Renal pelvis (tissue), 4 donors: Measurements from ENCODE around the gene SEMA3C. TPM values are rescaled to one million over a fixed set of nuclear protein-coding genes. Genes with fewer than 3 reads are reported as not detected.
A peak's percentile ranks its signal among the peaks of the same experiment; 100 is the strongest.

ENCODE experiments used
- DNase-seq: peaks from one replicate; pipeline ENCODE4 v3.0.0-alpha.2; 2013
- polyA plus RNA-seq, 3 donors: library from polyadenylated mRNA; unstranded; fragments of 120-200 nt; gene quantifications; one replicate each; pipeline ENCODE4 v1.2.1, GENCODE V29; 2013; ENCODE audit not compliant: insufficient read length in 3 of 3

Gene SEMA3C
- polyA plus RNA-seq, 3 donors: 24.9 to 27.8 (median 25.6) TPM

DNA sequence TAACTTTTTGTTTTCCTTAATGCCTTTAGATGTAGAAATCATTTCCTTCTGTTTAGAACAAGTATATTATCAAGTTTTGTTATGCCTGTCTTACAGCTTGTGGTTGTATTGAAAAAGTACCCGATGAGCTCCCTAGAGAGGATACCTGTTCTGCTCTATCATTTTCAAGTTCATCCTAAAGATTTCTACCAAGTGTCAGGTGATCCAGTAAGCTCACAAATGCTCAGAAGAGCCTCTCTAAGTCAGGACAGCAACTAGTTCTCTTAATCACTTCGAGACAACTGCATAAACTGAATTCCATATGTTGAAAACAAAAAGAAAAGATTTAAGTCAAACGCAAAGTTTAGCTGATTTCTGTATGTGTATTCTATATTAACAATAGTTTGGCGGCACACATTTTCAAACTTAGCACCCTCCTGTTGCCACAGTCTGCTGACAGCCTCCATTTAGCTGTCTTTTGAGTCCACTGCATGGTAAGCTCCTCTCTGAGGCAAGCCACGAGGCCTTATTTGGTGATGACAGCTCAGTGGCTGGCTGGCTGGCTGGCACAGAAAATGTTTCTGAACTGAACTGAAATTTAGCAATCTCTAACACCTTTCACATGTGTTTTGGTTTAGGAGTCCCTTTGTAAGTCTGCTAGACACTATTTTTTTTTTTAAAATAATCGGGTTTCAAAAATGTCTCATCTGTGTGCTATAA lies 59.4 kb downstream of the SEMA3C start:
- DNase-seq: no peak

- DNase-seq: no peak
Observed at GRCh38 chr7:80858141-80858903, 60.5 kb downstream of the SEMA3C start.

GRCh38 chr7:80856769-80857168 lies 62.1 kb downstream of the SEMA3C start:
- DNase-seq: no peak

GRCh38 chr7:80851896-80852476 lies 66.9 kb downstream of the SEMA3C start:
- no peak for DNase-seq

GRCh38 chr7:80848841-80849240 lies 70.0 kb downstream of the SEMA3C start:
- DNase-seq: no peak

DNA sequence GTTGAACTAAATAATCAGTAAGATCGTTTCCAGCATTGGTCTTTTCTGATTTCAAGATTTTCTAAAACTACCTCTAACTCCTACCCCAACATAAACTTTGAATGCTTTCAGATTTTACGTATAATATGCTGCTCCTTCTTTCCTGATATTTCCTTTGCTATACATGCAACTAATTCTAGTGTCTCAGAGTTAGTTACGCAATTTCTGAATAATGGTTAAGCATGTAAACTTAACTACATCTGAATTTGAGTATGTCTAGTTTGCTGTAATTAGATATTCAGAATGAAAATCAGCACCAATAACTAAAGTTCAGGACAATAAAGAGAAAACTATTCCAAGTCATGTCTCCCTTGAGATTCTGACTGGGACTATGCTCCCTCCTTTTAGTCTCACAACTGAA lies 71.0 kb downstream of the SEMA3C start:
- no peak for DNase-seq

- no peak for DNase-seq
Observed at GRCh38 chr7:80847027-80847426, 71.8 kb downstream of the SEMA3C start.

DNA sequence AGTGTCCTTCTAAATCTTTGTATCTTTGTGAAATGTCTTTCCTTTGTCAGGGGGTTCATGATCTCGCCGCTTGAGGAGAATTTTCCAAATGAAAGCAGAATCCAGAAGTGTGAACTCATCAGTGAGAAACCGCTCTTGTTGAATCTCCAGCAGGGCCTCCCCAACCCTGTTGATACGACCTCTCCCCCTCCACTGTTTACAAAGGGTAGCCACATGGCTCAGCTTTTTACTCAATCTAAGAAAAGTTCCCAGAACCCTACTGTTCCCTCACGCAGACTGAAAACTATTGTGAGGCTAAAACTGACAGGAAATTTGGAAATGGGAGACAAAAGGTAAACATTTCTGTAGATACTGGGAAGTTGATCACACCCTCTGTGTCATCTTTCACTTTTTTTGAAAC lies 73.9 kb downstream of the SEMA3C start:
- DNase-seq: no peak

DNA sequence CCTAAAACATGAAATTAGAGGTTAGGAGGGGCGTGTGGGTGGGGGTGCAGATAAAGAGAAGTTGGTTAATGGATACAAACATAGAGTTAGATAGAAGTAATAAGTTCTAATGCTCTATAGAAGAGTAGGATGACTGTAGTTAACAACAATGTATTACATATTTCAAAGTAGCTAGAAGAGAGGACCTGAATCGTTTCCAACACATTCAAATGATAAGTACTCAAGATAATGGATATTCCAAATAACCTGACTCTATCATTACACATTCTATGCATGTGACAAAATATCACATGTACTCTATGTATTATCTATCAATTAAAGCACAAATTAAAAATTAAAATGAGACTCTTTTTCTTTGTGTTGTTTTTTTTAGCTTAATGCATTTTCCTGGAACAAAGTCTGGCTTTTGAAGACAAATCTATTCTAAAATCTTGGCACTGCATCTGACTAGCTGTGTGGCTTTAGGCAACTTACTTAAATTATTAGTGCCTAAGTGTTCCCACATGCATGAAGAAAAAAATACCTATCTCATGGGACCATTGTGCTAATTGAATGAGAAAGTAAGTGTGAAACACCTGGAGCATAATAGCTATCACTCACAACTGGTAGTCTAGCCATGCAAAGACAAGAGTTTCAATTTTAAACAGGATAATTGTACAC lies 75.7 kb downstream of the SEMA3C start:
- no peak for DNase-seq

- DNase-seq: no peak
Observed at GRCh38 chr7:80842022-80842790, 76.6 kb downstream of the SEMA3C start.

- DNase-seq: peak; percentile 26
Observed at GRCh38 chr7:80841423-80841955, 77.4 kb downstream of the SEMA3C start.

- no peak for DNase-seq
Observed at GRCh38 chr7:80840681-80841080, 78.2 kb downstream of the SEMA3C start.

DNA sequence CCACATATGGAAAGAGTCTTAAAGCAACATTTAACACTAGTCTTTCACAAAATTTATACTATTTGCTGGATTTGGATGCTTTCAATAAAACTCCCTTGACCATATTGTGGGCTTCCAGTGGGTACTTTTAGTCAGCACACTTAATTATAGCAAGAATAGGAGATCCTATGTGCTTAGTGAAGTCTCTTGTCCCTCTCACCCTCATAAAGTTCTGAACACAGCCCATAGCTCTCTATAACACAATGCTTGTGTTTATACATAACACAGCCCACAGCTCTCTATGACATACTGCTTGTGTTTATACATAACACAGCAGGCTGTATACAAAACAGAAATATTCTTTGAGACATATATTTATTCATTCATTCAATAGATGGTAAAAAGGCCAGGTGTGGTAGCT lies 79.0 kb downstream of the SEMA3C start:
- no peak for DNase-seq

GRCh38 chr7:80838643-80839042 lies 80.2 kb downstream of the SEMA3C start:
- DNase-seq: no peak

- no peak for DNase-seq
Observed at GRCh38 chr7:80837345-80837744, 81.5 kb downstream of the SEMA3C start.

- no peak for DNase-seq
Observed at GRCh38 chr7:80835251-80835650, 83.6 kb downstream of the SEMA3C start.

GRCh38 chr7:80833289-80834268 lies 85.3 kb downstream of the SEMA3C start:
- peak; percentile 51 for DNase-seq

- no peak for DNase-seq
Observed at GRCh38 chr7:80832006-80832405, 86.8 kb downstream of the SEMA3C start.

DNA sequence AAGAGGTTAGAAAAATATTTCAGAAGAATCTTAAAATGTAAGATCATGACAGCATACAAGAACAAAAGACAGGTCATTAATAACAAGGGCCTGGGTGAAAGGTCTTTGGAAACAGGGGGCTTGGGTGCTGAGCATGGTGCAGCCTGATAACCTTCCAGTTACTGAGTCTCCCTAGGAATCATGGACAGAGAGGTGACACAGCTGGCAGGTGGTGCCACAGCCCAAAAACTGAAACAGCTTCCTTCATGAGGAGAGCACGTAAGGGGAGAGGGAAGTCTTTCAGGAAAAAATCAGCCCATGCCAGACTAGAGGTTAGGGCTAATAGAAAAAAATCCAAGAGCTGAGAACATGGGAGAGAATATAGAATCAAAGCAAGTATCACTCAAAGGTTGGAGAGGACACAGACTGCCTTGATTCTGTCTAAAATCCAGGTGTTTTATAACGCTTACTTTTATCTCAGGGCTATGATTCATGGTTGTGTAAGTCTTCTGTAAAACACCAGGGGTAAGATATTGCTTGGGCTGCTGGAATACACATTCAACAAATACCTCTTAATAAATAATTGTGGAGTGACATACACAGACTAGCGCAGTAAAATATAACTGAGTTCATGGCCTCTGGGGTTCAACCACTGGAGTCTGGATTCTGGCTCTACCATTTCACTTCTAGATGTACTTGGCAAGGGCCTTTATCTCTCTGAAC lies 88.1 kb downstream of the SEMA3C start:
- DNase-seq: no peak

DNA sequence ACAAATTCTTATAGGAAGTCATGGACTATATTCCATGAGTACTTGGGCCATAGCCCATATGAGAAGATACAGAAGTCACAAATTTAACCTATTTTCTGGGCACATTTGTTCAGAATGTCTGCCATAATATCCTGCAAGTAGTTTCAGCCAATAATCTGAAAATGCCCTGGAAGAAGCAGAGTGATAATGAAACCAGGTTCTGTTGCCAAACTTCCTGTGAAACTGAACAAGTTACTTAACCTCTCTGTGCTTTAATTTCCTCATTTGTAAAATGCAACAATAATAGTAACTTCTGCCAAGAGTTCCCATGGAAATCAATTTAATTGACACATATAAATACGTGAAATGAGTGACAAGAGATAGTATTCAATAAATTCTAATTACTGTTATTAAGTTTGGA lies 88.8 kb downstream of the SEMA3C start:
- no peak for DNase-seq
